ENCODE data around the gene GPX5.
"Not testable (repeated sequence)": the region's sequence is repeated elsewhere in the genome, so short reads cannot be mapped to it uniquely, and the experiment has no call there.

GPX5 gene

GRCh38 chr6:28515676-28516075 is 10.0 kb upstream of the GPX5 start, which contains the start of gene GPX6:
GPX6 (minus strand) TSS chr6:28515793; CDS start chr6:28515743, 50 bp downstream.
- DNase-seq, result no peak

DNA sequence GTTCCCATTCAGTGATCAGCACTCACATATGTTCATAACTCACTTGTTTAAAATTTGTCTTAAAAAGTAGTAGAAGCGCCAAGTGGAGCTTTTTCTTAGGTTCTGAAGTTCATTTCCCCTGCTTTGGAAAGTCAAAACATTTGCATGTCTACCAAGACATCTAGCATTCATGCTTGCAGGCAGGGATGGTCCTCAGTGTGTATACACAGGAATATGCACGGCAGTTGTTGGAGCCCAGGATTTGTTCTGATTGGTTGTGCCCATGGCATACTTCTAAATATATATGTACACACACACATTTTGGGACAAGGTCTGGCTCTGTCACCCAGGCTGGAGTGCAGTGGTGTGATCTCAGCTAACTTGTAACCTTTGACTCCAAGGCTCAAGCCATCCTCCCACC is 7.7 kb upstream of the GPX5 start:
- no peak for DNase-seq

GRCh38 chr6:28522594-28523240 is 3.0 kb upstream of the GPX5 start:
- DNase-seq, result no peak

DNA sequence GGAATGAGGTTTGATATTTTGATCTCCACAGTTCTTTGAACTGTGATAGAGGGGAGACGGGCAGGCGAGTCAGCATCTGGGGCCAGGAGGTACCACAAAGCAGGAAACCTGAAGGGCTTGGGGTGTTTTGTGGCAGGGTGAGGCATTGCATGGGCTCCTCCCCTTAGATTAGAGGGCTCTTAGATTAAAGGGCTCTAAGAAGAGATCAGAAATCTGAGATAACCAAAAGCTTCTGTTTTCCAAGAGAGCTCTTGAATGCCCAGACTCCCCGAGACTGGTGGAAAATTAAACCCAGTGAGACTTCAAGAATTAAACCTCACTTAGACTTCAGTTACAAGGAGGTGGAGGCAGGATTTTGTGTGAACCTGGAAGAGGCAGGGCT is 2.4 kb upstream of the GPX5 start:
- no peak for DNase-seq

GRCh38 chr6:28530777-28531176 is 5.1 kb downstream of the GPX5 start:
- DNase-seq, result no peak

DNA sequence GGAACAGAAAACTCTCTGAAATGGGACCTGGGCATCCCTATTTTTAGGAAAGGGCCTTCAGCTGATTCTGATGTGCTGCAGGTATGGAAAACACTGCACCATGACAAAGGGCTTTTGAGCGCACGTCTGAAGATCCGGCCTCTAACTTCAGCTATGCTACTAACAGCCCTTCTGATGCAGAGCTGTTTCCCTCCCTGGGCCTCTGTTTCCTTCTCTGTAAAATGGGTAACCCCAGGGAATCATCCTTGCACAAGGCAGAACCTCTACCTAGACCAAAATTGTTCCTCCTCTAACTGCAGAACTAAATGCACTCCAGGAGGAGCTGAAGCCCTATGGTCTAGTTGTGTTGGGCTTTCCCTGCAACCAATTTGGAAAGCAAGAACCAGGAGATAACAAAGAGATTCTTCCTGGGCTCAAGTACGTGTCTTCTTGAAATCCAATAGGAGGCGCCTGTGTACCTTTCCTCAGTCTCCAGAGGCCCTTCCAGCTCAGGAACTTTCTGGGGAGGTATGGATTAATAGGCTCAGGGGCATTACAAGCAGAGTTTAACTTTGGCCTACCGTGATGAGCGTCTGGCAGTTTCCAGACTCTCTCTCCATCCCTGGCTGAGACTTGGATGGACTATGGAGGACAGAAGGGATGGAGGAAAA is 5.9 kb downstream of the GPX5 start:
- no peak for DNase-seq

DNA sequence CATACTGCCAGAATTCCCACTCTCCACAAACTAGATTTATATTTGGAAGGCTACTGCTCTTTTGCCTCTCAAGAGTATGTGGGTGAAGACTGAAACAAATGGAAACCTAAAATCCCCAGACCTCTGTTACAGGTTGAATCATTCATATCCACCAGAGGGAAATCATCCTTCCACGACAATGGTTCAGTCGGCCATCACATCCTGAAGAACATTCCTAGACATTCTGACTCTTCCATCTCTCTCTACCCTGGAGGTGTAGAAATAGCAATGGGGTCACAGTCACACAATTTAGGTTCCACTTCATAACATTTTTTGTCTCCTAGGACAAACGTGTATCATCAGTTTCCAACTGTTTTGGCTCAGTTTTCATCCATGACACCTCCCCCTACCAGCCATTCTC is 8.6 kb downstream of the GPX5 start:
- no peak for DNase-seq

- no peak for DNase-seq
Measured at GRCh38 chr6:28534875-28535274, 9.2 kb downstream of the GPX5 start.

- no peak for DNase-seq
Measured at GRCh38 chr6:28537065-28537464, 11.4 kb downstream of the GPX5 start.

- peak; percentile 12 to 18 for DNase-seq
Measured at GRCh38 chr6:28537509-28538140, 11.9 kb downstream of the GPX5 start.

DNA sequence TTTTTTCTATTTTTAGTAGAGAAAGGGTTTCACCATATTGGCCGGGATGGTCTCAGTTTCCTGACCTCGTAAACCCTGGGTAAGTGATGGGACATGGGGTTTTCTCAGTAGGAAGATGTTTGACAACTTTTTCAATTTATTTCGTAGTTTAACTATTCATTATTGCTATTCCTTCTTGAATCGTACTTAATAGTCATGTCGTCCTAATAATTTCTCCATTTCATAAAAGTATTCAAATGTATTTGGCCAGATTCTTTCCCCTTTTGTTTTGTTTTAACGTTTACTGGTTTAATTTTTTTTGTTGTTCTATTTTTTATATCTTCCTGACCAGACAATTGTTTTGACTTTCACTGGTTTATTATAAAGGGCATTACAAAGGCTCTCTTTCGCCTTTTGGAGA is 16.3 kb downstream of the GPX5 start:
- DNase-seq, result no peak

DNA sequence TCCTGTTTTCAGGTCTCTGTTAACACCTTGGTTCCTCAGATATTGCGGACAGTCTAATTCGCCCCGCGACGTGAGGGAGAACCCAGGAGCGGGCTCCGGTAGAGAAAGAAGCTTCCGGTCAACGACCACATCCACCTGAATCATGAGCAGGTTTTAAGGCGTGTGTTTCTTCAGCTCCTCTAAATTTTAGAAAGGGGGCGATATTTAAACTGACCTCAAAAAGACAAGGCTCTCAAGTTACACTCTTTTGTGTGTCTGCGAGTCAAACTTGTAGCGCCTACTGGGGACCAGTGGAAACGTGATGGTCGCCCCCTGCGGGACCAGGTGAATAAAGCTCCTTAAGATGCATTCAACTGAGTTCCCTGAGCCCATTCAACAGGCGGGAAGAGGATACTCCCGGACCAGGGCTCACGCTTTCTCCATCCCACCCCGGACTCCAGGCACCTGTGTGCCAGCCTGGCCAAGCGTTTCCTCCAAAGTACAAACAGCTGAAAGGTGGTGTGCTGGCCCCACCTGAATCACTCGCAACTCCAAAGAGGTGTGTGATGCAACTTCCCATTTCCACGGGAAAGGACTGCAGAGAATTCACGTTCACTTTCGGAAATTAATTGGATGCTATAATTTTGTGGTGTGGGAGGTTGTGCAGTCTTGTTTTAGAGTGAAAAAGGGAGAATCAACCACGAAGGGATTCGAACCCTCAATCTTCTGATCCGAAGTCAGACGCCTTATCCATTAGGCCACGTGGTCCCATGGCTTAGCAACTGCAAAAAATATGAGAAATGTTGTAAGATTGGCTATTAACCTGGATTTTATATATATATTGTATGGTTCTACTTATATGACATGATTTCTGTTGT is 17.0 kb downstream of the GPX5 start:
- peak; percentile 88 to 89 for DNase-seq

GRCh38 chr6:28543651-28544610 is 18.2 kb downstream of the GPX5 start:
- peak; percentile 36 to 61 for DNase-seq

DNA sequence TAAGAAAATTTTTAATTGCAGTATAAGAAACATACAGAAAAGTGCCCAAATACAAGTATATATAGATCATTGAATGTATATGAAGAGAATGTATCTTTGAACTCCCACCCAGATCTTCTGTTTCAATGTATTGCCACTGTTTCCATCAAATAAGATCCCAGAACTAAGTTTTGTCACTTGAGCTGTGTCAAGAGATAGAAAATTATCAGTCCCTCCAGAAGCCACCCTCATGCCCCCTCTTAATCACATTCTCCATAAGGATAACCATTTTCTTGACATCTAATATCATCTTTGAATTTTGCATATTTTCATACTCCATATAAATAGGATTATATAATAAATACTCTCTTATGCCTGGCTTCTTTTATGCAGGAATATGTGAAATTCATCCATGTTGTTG is 20.3 kb downstream of the GPX5 start:
- no peak for DNase-seq

- DNase-seq, result not testable (repeated sequence)
Measured at GRCh38 chr6:28547003-28547402, 21.3 kb downstream of the GPX5 start.

GRCh38 chr6:28551891-28552666 is 26.4 kb downstream of the GPX5 start:
- DNase-seq, result no peak

- DNase-seq, result no peak
Measured at GRCh38 chr6:28553384-28553985, 27.8 kb downstream of the GPX5 start.

- no peak for DNase-seq
Measured at GRCh38 chr6:28553986-28554881, 28.6 kb downstream of the GPX5 start.

DNA sequence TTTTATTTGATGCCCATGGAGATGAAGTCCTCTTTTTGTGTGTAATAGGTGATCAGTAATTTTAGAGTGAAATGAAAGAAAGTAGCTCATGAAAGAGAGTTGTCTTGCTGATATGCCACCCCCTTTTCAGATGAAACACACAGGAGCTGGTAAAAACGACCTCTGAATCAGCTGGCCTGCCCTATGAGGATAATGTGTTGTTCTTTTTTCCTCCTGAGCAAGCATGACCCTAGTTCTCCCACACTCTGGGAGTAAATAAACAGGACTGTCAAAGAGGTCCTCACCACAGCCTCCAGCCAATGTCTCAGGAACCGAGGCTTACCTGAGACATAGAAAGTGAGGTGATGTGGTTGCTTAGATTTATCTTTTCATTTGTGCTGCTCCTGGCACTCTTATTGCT is 29.5 kb downstream of the GPX5 start:
- DNase-seq, result no peak

DNA sequence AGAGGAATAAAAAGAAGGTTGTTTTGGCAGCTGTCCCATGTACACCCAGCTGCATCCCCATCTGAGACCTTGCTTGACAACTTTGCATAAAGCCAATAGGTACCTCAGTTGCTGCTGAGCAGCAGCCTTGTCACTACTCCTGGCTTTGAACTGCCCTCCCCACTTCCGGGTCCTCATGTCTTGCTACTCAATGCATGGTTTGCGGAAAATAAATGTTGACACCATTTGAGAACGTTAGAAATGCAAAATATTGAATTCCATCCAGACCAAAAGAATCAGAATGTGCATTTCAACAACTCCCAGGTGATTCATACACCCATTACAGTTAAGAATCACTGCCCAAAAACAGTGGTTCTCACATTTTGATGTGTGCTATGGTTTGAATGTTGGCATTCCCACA is 32.9 kb downstream of the GPX5 start:
- no peak for DNase-seq
